Measurements from ENCODE around the gene ZNF438. TPM values are rescaled to one million over a fixed set of nuclear protein-coding genes. Genes with fewer than 3 reads are reported as not detected.

Gene ZNF438
- total and polyA plus RNA-seq, 2 of the 13 experiments (the other 11 are each of a cell fraction or from before 2014, with no cell fraction given): 0.75 to 0.83 TPM

DNA sequence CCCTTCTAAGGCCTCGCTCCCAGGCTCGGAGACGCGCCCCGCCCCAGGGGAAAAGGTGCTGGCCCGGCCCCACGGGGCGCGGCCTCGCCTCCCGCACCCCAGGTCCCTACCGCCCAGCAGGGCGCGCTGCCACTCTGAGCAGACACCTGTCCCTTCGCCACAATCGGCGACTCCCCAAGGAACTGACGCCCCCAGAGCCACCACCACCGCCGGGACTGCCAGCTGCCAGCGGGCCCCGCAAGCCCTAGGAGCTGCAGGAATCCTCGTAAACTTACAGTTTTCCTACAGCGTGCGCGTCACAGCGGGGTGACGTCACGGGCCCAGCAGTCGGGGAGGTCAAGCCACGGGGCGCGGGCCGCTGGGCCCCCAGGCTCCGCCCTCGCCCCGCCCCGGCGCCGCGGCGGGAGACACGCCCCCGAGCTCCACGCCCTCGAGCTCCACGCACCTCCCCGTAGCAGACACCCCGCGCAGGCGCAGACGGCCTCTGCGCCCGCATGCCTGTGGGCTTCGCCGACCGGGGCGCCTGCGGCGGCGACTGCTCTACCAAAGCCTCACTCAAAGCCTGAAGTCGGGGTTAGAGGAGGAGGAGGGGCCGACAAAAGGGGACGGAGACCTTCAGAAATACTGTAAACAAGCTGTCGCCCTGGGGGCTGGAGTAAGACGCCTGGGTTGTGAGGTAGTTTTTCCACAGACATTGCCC lies at the start of gene ZNF438 (continued):
- TF ChIP-seq, protein P1, sequence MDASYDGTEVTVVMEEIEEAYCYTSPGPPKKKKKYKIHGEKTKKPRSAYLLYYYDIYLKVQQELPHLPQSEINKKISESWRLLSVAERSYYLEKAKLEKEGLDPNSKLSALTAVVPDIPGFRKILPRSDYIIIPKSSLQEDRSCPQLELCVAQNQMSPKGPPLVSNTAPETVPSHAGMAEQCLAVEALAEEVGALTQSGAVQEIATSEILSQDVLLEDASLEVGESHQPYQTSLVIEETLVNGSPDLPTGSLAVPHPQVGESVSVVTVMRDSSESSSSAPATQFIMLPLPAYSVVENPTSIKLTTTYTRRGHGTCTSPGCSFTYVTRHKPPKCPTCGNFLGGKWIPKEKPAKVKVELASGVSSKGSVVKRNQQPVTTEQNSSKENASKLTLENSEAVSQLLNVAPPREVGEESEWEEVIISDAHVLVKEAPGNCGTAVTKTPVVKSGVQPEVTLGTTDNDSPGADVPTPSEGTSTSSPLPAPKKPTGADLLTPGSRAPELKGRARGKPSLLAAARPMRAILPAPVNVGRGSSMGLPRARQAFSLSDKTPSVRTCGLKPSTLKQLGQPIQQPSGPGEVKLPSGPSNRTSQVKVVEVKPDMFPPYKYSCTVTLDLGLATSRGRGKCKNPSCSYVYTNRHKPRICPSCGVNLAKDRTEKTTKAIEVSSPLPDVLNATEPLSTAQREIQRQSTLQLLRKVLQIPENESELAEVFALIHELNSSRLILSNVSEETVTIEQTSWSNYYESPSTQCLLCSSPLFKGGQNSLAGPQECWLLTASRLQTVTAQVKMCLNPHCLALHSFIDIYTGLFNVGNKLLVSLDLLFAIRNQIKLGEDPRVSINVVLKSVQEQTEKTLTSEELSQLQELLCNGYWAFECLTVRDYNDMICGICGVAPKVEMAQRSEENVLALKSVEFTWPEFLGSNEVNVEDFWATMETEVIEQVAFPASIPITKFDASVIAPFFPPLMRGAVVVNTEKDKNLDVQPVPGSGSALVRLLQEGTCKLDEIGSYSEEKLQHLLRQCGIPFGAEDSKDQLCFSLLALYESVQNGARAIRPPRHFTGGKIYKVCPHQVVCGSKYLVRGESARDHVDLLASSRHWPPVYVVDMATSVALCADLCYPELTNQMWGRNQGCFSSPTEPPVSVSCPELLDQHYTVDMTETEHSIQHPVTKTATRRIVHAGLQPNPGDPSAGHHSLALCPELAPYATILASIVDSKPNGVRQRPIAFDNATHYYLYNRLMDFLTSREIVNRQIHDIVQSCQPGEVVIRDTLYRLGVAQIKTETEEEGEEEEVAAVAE (CRISPR knock-in tag; IDR thresholded peaks at IDR 0.05; ENCODE audit: borderline replicate concordance): no peak
- peak; percentile 74; the same call in 1 of the 2 replicates for TF ChIP-seq ZNF562 (CRISPR knock-in tag; IDR thresholded peaks at IDR 0.05; ENCODE audit: borderline replicate concordance)
- TF ChIP-seq, protein P2, sequence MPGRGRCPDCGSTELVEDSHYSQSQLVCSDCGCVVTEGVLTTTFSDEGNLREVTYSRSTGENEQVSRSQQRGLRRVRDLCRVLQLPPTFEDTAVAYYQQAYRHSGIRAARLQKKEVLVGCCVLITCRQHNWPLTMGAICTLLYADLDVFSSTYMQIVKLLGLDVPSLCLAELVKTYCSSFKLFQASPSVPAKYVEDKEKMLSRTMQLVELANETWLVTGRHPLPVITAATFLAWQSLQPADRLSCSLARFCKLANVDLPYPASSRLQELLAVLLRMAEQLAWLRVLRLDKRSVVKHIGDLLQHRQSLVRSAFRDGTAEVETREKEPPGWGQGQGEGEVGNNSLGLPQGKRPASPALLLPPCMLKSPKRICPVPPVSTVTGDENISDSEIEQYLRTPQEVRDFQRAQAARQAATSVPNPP (CRISPR knock-in tag; IDR thresholded peaks at IDR 0.05): 0 out of 2 replicates have a peak, but pooled peaks have one; percentile 59
- no peak; the same call in 1 of the 2 replicates for TF ChIP-seq ZBTB44 (CRISPR knock-in tag; IDR thresholded peaks at IDR 0.05)
- no peak for TF ChIP-seq IKZF1 (IDR thresholded peaks at IDR 0.05)
- no peak for TF ChIP-seq ZNF577 (CRISPR knock-in tag; IDR thresholded peaks at IDR 0.05; ENCODE audit: borderline replicate concordance, low read depth)
- TF ChIP-seq ZNF800 (CRISPR knock-in tag; IDR thresholded peaks at IDR 0.05): no peak
- peak; percentile 79 to 86; a peak in 3 of 4 replicates for TF ChIP-seq HMGXB4 (CRISPR knock-in tag; IDR thresholded peaks at IDR 0.05; ENCODE audit: borderline replicate concordance in 1 of 2, low read depth in 1 of 2)
- TF ChIP-seq HCFC1 (IDR thresholded peaks at IDR 0.05; ENCODE audit: low read depth, low read length): no peak
- TF ChIP-seq MXD1 (CRISPR knock-in tag; IDR thresholded peaks at IDR 0.05): peak; percentile 75; the same call in 1 of the 2 replicates
- TF ChIP-seq ZNF335 (CRISPR knock-in tag; IDR thresholded peaks at IDR 0.05): no peak
- TF ChIP-seq ZNF75D (CRISPR knock-in tag; IDR thresholded peaks at IDR 0.05; ENCODE audit: borderline replicate concordance): no peak
- TF ChIP-seq EED (CRISPR knock-in tag; IDR thresholded peaks at IDR 0.05): no peak; the same call in 1 of the 2 replicates
- no peak for TF ChIP-seq PRPF4 (IDR thresholded peaks at IDR 0.05; ENCODE audit: low read depth, low read length, poor library complexity, severe bottlenecking)
- no peak for TF ChIP-seq ZNF616 (CRISPR knock-in tag; IDR thresholded peaks at IDR 0.05; ENCODE audit: low read depth)
- no peak for TF ChIP-seq ZNF615 (CRISPR knock-in tag; IDR thresholded peaks at IDR 0.05; ENCODE audit: borderline replicate concordance)

Data from HepG2 (cell line).